Muscle of leg (tissue), 11 donors: ENCODE data around the gene SNCA. TPM values are rescaled to one million over a fixed set of nuclear protein-coding genes. Genes with fewer than 3 reads are reported as not detected.
A peak's percentile ranks its signal among the peaks of the same experiment; 100 is the strongest.

Experiments used
- DNase-seq: peaks from one replicate; pipeline ENCODE4 v3.0.0; 2013
- H3K27ac ChIP-seq: one replicate; pipeline ENCODE4 v1.5.1; 2013; ENCODE audit warnings: mild to moderate bottlenecking, low read length, control low read depth
- H3K27me3 ChIP-seq: one replicate; pipeline ENCODE4 v1.6.1; 2013; ENCODE audit warnings: low read length; ENCODE audit not compliant: control insufficient read depth, insufficient read depth
- H3K36me3 ChIP-seq: one replicate; pipeline ENCODE4 v1.6.1; 2013; ENCODE audit warnings: low read length; ENCODE audit not compliant: control insufficient read depth, insufficient read depth
- H3K4me1 ChIP-seq: one replicate; pipeline ENCODE4 v1.6.1; 2013; ENCODE audit warnings: low read length; ENCODE audit not compliant: control insufficient read depth, insufficient read depth
- H3K4me3 ChIP-seq: one replicate; pipeline ENCODE4 v1.5.1; 2013; ENCODE audit warnings: low read length, control low read depth
- H3K9me3 ChIP-seq: replicated peaks from 2 replicates; pipeline ENCODE4 v1.6.1; 2013; ENCODE audit warnings: low read depth, low read length; ENCODE audit not compliant: control insufficient read depth
- WGBS: methylation state at CpG from one replicate; pipeline ENCODE4 v1.1.5; 2013; ENCODE audit warnings: missing lambda C conversion rate; ENCODE audit not compliant: insufficient coverage; 5-methylcytosine and 5-hydroxymethylcytosine counted together
- polyA plus RNA-seq, 8 donors: library from polyadenylated mRNA; unstranded; fragments of 120-200 nt; gene quantifications; one replicate each; pipeline versions ENCODE4 v1.2.1 to v1.2.3, GENCODE V29; 2013; ENCODE audit warnings: inconsistent platforms in 1 of 8, low replicate concordance in 1 of 8; ENCODE audit not compliant: insufficient read length in 8 of 8, insufficient read depth in 1 of 8
- total RNA-seq: library from RNA; stranded (reverse); fragments of 120-200 nt; gene quantifications from one replicate; pipeline ENCODE4 v1.2.4, GENCODE V29; 2013

The SNCA gene
- total and polyA plus RNA-seq, 9 donors = 14.2 to 48.7 (median 34.2) TPM

DNA sequence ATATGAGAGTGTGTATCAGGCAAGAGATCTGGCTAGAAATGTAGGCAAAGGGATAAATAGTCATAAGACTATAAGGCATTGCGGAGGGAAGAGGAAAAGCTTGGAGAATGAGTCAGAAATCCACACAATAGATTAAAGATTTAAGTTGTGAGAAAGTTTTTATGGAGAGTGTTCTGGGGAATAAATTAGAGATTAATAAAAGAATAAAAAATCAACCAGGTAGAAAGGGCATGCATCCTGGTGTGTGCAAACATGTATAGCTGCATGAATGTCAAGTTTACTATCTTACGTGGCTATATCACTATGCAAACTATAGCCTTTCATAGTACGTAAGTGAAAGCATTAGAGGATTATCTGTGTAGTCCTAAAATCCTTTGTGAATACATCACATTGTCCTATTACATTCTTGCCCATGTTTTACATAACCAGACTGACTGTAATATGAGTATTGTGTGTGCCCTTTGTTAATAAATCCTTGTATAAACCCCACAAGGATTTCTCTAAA lies 36.9 kb downstream of the SNCA start:
- DNase-seq = no peak
- Histone ChIP-seq H3K36me3 (no peaks in the 10 kb centered on the region), H3K9me3 (no peaks in the 10 kb centered on the region), H3K27ac (no peak overlapping the region), H3K4me1 (no peaks in the 10 kb centered on the region), H3K4me3 (no peak overlapping the region), H3K27me3 (no peaks in the 10 kb centered on the region)
- WGBS = 60% methylated on average over 1 of the region's 3 CpGs

DNA sequence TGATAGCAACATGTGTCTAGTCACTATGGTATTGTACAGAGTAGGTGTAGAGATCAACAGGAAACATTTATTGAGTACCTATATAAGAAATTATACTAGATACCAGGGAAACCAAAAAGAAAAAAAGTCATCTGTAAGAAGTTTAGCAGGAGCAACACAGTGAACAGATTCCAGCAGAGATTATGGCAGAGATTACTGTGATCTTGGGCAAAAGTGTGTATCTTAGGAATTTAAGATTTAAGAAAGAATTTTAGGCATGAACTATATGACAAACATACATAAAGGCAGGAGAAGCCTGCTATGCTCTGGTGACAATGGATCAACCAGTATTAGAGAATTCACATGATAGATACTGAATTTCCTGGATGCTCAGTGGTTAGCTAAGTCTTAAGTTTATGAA lies 37.9 kb downstream of the SNCA start:
- no peaks in the 10 kb centered on the region for H3K4me1 ChIP-seq
- no peak overlapping the region for H3K27ac ChIP-seq
- no peaks in the 10 kb centered on the region for H3K9me3 ChIP-seq
- H3K36me3 ChIP-seq = no peaks in the 10 kb centered on the region
- DNase-seq = no peak
- H3K27me3 ChIP-seq = no peaks in the 10 kb centered on the region
- no peak overlapping the region for H3K4me3 ChIP-seq

DNA sequence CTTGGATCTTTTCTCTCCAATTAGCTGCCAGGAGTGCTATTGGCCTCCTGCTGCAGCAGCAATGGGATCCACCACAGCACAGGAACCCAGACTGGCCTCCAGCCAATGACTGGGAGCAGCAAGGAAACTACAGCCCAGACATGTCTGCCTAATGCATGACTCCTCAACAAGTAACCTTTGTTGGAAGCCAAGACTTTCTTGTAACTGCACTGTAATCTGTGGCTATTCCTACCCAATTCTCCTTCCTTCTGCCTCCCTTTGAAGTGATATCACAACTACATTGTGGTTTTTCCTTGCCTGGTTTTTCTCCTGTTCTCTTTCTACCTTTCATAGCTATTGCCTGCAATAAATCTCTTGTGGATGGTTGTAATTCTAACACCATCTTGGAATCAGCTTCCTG lies 39.8 kb downstream of the SNCA start:
- H3K36me3 ChIP-seq = no peaks in the 10 kb centered on the region
- no peak overlapping the region for H3K4me3 ChIP-seq
- peak; percentile 5 for DNase-seq
- H3K27me3 ChIP-seq = no peaks in the 10 kb centered on the region
- no peaks in the 10 kb centered on the region for H3K9me3 ChIP-seq
- no peak overlapping the region for H3K27ac ChIP-seq
- H3K4me1 ChIP-seq = no peaks in the 10 kb centered on the region

DNA sequence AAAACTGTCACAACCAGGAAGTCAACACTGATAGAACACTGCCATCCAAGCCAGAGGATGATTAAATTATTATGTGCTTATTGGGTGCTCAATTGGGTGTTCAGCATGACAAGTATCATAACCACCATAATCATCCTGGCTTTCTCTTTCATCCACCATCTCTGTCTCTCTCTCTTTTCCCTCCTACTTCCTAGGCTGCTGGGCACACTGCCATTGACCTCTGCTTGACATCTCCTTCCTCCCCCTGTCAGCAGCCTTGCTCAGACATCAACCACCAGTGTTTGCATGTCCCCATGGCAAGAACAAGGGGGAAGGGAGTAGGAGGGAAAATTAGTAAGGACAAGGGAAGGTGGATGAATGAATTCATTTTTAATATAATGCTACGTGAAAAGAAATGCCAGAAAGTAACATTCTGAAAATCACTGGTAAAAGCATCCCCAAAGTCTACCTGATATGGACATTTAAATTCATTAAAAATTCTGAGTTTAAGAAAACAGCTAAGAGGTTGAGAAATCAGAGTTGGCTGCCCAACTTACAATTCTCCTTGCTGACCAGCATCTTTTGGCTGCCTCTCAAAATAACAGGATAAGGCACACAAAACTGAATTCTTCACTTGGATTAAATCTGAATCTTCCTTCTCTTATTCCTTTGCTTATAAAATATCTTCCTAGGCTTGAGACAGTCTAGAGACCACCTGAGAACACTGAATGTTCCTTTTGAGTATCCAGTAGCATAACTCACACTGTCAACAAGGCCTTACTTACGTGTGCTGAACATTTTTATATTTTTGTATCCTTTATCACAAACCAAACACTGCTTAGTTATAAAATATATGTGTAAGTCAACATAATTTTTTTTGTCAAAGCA lies 48.5 kb downstream of the SNCA start:
- no peaks in the 10 kb centered on the region for H3K27me3 ChIP-seq
- WGBS = no CpG with 5 or more reads among the region's 2 CpGs
- H3K4me1 ChIP-seq = no peaks in the 10 kb centered on the region
- no peak overlapping the region for H3K4me3 ChIP-seq
- no peaks in the 10 kb centered on the region for H3K9me3 ChIP-seq
- DNase-seq = peak; percentile 17
- H3K36me3 ChIP-seq = no peaks in the 10 kb centered on the region
- no peak overlapping the region for H3K27ac ChIP-seq

DNA sequence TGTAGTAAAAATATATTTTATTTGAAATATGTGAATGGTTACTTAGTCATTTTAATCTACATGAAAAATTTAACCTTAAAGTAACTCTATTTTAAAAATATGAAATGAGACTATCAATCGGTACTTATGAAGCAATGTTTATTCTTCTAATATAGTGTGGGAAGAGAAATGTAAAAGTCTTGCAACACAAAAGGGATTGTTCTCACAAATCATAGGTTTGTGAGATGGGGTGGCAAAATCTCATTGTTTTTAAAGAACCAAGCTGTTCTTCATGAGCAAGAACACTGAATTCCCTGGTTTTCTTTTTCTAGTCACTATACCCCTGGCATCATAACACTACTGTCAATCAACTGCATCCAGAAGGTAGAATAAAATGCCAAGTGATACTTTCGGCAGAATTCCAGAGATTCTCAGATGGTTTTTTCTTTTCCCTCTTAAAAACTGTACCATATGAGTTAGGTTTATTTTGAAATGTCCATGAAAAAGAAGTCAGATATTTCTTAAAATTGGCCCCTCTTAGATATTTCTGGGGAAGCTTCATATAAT lies 52.2 kb downstream of the SNCA start:
- no CpG with 5 or more reads among the region's 2 CpGs for WGBS

DNA sequence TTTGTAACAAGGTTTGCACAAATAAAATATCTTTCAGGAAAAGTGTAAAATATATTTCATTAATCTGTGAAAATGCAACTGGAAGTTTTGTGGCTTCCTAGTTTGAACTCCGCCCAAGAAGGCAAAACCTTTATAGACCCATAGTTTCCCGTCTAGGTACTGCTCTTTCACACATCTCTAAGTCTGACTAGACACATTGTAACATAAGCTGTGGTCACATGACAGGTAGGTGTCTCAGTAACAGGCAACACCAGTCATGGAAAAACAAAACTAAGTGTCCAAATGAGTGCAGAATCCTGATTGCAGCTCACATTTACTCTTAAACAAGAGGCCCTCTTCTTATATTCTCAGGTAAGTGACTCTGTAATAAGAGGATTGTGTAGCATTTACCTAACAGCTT lies 55.6 kb downstream of the SNCA start:
- no peak overlapping the region for H3K4me3 ChIP-seq
- 60% methylated on average over 1 of the region's 2 CpGs for WGBS
- H3K36me3 ChIP-seq = no peaks in the 10 kb centered on the region
- H3K27me3 ChIP-seq = no peaks in the 10 kb centered on the region
- H3K27ac ChIP-seq = no peak overlapping the region
- no peaks in the 10 kb centered on the region for H3K9me3 ChIP-seq
- H3K4me1 ChIP-seq = no peaks in the 10 kb centered on the region
- DNase-seq = no peak

More for the DNA sequence above, 52.2 kb downstream of the SNCA start:
- Histone ChIP-seq H3K4me1 (no peaks in the 10 kb centered on the region), H3K27ac (no peak overlapping the region), H3K4me3 (no peak overlapping the region), H3K27me3 (no peaks in the 10 kb centered on the region), H3K9me3 (no peaks in the 10 kb centered on the region), H3K36me3 (no peaks in the 10 kb centered on the region)
- no peak for DNase-seq

DNA sequence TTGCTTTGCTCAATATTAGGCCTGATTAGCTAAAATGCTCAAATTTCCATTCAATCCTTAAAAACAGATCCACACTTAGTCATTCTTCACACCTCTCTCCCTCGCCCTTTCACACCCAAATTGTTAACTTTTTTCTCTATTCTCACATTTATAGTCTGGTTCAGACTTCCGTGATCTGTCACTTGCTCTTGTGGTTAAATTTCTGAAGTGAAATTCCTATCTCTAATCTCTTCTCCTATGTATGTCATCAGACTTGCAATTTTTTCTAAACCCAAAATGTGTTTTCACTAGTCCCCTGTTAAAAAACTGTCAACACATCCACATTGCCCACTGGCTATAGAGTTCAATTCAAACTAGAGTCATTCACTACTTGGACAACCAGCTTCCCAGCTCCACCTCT lies 63.2 kb downstream of the SNCA start:
- Histone ChIP-seq H3K9me3 (peaks cover 11% of the 10 kb centered on the region), H3K4me3 (no peak overlapping the region), H3K36me3 (no peaks in the 10 kb centered on the region), H3K27ac (no peak overlapping the region), H3K27me3 (no peaks in the 10 kb centered on the region), H3K4me1 (no peaks in the 10 kb centered on the region)
- WGBS = no CpG with 5 or more reads among the region's 2 CpGs
- no peak for DNase-seq

DNA sequence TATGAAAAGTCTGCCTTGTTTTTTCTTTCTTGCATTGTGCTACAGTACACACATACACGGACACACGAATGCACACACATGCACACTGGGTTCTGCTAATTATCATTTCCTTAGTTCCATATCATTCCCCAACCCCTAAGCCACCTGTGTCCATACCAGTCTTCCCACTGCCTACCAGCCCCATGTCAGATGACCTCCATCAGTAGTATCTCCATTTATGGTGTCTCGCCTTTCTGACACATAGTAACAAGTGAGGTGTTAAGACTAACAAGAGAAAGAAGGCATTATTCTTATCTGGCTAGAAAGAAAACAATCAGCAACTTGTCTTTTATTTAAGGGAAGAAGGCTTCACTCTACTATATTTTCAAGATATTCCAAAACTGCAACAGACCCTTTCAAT lies 67.1 kb downstream of the SNCA start:
- no peak for DNase-seq
- no peaks in the 10 kb centered on the region for H3K4me1 ChIP-seq
- no peak overlapping the region for H3K4me3 ChIP-seq
- peaks cover 2% of the 10 kb centered on the region for H3K9me3 ChIP-seq
- no peaks in the 10 kb centered on the region for H3K36me3 ChIP-seq
- H3K27ac ChIP-seq = no peak overlapping the region
- H3K27me3 ChIP-seq = no peaks in the 10 kb centered on the region
- 100% methylated on average over 2 of the region's 3 CpGs for WGBS

DNA sequence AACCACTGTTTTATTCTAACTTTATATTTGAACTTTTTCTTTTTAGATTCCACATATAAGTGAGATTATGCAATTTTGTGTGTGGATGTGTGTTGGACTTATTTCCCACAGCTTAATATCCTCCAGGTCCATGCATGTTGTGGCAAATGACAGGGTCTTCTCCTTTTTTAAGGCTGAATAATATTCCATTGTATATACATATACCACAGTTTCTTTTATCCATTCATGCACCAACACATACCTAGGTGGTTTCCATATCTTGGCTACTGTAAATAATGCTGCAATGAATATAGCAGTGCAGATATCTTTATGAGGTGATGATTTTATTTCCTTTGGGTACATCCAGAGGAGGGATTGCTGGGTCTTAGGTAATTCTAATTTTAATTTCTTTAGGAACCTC lies 69.0 kb downstream of the SNCA start:
- H3K27me3 ChIP-seq = no peaks in the 10 kb centered on the region
- no peaks in the 10 kb centered on the region for H3K36me3 ChIP-seq
- no peak for DNase-seq
- H3K4me3 ChIP-seq = no peak overlapping the region
- no peaks in the 10 kb centered on the region for H3K9me3 ChIP-seq
- no peaks in the 10 kb centered on the region for H3K4me1 ChIP-seq
- H3K27ac ChIP-seq = no peak overlapping the region

DNA sequence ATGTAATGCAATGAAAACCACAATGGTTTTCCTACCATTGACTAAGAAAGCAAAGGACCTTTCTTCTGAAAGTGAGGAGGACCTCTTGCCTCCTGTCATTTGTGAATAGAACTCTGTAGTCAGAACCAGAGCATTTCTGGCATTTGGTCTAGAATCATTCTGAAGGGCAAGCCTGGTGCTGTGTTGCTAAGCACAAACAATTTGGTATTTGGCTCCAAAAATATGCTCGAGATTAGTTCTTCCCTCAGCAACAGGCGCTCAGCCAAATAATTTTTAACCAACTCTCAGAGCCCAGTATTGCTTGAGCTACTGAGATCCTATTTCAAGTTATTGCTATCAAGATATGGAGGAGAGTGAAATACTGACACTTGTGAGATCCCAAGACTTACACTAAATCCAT lies 71.0 kb downstream of the SNCA start:
- H3K36me3 ChIP-seq = no peaks in the 10 kb centered on the region
- no peaks in the 10 kb centered on the region for H3K9me3 ChIP-seq
- whole genome bisulfite sequencing = no CpG with 5 or more reads among the region's 2 CpGs
- H3K4me1 ChIP-seq = no peaks in the 10 kb centered on the region
- H3K27me3 ChIP-seq = no peaks in the 10 kb centered on the region
- no peak overlapping the region for H3K4me3 ChIP-seq
- peak overlapping the region; percentile 13 for H3K27ac ChIP-seq
- peak; percentile 86 for DNase-seq
